ENCODE measurements around the gene SCRN1. TPM values are rescaled to one million over a fixed set of nuclear protein-coding genes. Genes with fewer than 3 reads are reported as not detected.
"Not testable (repeated sequence)": the region's sequence is repeated elsewhere in the genome, so short reads cannot be mapped to it uniquely, and the experiment has no call there.

SCRN1 gene
- total and polyA plus RNA-seq, 2 experiments from 2014 or later, result 15.2 to 66.7 TPM

DNA sequence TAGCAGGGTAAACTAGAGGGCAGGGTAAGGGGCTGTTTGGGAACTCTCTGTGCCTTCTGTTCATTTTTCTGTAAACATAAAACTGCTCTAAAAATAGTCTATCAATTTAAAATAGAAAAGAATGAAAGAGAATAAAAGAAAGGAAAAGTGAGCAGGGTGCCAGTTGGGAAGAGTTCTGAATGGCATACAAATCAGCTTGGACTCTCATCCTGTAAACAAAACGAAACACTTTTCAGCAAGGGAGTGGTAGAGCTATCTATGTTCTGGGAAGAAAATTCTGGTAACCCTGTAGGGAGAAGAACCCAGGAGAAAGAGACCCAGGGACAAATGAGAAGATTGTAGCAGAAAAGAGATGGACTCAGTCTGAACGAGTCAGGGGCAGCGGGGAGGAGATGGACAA is 24.6 kb downstream of the SCRN1 start (continued):
- TF ChIP-seq ZNF331 (CRISPR knock-in tag; IDR thresholded peaks at IDR 0.05; ENCODE audit: low read depth), result no peak

DNA sequence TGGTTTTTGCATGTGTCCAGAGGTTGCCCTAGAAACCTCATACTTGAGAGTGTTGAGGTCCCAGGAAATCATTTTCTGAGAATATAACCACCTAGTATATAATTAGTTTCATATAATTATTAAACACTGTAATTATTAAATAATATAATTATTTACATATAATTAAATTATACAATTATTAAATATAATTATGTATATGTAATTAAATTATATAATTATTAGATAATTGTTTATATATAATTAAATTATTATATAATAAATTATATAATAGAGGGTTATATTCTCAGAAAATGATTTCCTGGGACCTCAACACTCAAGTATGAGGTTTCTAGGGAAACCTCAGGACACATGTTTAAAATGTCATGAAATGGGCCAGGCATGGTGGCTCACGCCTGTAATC is 27.6 kb downstream of the SCRN1 start:
- no peak overlapping the region for H3K4me2 ChIP-seq
- peaks cover 5% of the 10 kb centered on the region; the same call in 1 of the 2 replicates for H3K36me3 ChIP-seq (ENCODE audit: insufficient read depth)
- H3K79me2 ChIP-seq (replicated peaks; ENCODE audit: insufficient read depth), result peaks cover 8% of the 10 kb centered on the region
- no peak overlapping the region for H3K27ac ChIP-seq (ENCODE audit: low read depth)
- TF ChIP-seq ZNF114 (CRISPR knock-in tag; IDR thresholded peaks at IDR 0.05) (no peak), STAT1 (IDR thresholded peaks at IDR 0.05; ENCODE audit: unreplicated experiment) (no peak), EZH2phosphoT487 (IDR thresholded peaks at IDR 0.05; ENCODE audit: unreplicated experiment) (no peak)
- TF ChIP-seq, protein P1, sequence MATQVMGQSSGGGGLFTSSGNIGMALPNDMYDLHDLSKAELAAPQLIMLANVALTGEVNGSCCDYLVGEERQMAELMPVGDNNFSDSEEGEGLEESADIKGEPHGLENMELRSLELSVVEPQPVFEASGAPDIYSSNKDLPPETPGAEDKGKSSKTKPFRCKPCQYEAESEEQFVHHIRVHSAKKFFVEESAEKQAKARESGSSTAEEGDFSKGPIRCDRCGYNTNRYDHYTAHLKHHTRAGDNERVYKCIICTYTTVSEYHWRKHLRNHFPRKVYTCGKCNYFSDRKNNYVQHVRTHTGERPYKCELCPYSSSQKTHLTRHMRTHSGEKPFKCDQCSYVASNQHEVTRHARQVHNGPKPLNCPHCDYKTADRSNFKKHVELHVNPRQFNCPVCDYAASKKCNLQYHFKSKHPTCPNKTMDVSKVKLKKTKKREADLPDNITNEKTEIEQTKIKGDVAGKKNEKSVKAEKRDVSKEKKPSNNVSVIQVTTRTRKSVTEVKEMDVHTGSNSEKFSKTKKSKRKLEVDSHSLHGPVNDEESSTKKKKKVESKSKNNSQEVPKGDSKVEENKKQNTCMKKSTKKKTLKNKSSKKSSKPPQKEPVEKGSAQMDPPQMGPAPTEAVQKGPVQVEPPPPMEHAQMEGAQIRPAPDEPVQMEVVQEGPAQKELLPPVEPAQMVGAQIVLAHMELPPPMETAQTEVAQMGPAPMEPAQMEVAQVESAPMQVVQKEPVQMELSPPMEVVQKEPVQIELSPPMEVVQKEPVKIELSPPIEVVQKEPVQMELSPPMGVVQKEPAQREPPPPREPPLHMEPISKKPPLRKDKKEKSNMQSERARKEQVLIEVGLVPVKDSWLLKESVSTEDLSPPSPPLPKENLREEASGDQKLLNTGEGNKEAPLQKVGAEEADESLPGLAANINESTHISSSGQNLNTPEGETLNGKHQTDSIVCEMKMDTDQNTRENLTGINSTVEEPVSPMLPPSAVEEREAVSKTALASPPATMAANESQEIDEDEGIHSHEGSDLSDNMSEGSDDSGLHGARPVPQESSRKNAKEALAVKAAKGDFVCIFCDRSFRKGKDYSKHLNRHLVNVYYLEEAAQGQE (IDR thresholded peaks at IDR 0.05; ENCODE audit: unreplicated experiment), result no peak
- H3K27ac Mint-ChIP-seq, result no peak overlapping the region
- H3F3A ChIP-seq (replicated peaks; ENCODE audit: low read depth), result no peaks in the 10 kb centered on the region
- no peak overlapping the region for H3K4me3 ChIP-seq
- DNase-seq (ENCODE audit: low spot score) (no peak), ATAC-seq (no peak)
- H3K4me1 ChIP-seq (ENCODE audit: insufficient read depth), result peaks cover under 1% of the 10 kb centered on the region; the same call in 1 of the 2 replicates
- H3K27me3 ChIP-seq (ENCODE audit: insufficient read depth), result no peaks in the 10 kb centered on the region
- H3K4me3 Mint-ChIP-seq, result no peak overlapping the region
- no peak overlapping the region for H2AFZ ChIP-seq
- no peaks in the 10 kb centered on the region for H3K9me2 ChIP-seq (ENCODE audit: insufficient read depth)
- H3K27me3 Mint-ChIP-seq (ENCODE audit: insufficient read depth, low read depth, poor library complexity), result no peaks in the 10 kb centered on the region
- H4K20me1 ChIP-seq (replicated peaks; ENCODE audit: insufficient read depth), result peaks cover 14% of the 10 kb centered on the region
- peaks cover 3% of the 10 kb centered on the region; the same call in 2 of the 3 replicates for H3K9me3 Mint-ChIP-seq
- peaks cover 4% of the 10 kb centered on the region; the same call in 2 of the 3 replicates for H3K36me3 Mint-ChIP-seq (ENCODE audit: low read depth)
- peaks cover 15% of the 10 kb centered on the region for H3K4me1 Mint-ChIP-seq

DNA sequence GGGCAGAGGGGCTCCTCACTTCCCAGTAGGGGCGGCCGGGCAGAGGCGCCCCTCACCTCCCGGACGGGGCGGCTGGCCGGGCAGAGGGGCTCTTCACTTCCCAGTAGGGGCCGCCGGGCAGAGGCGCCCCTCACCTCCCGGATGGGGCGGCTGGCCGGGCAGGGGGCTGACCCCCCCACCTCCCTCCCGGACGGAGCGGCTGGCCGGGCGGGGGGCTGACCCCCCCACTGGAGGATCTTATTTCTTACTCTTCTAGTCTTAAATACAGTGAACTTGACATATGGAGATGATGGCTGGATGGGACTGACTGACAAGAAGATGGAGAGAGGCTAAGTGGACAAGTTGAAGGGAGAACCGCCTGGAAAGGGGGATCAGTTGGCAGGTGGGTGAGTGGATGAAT is 28.0 kb downstream of the SCRN1 start:
- H3K4me3 Mint-ChIP-seq, result not testable (repeated sequence)

More for the DNA sequence above, 28.0 kb downstream of the SCRN1 start:
- not testable (repeated sequence) for H3K27ac Mint-ChIP-seq; H3K9me2 ChIP-seq (ENCODE audit: insufficient read depth); H3K36me3 ChIP-seq (ENCODE audit: insufficient read depth); H3K36me3 Mint-ChIP-seq (ENCODE audit: low read depth); H3K9me3 Mint-ChIP-seq; H3K4me3 ChIP-seq; H3K4me2 ChIP-seq; H3K27me3 ChIP-seq (ENCODE audit: insufficient read depth); H3F3A ChIP-seq (replicated peaks; ENCODE audit: low read depth); H3K79me2 ChIP-seq (replicated peaks; ENCODE audit: insufficient read depth); ATAC-seq; H3K27me3 Mint-ChIP-seq (ENCODE audit: insufficient read depth, low read depth, poor library complexity); H3K27ac ChIP-seq (ENCODE audit: low read depth); H3K4me1 ChIP-seq (ENCODE audit: insufficient read depth); H2AFZ ChIP-seq; DNase-seq (ENCODE audit: low spot score)
- peaks cover 14% of the 10 kb centered on the region for H4K20me1 ChIP-seq (replicated peaks; ENCODE audit: insufficient read depth)
- peaks cover 15% of the 10 kb centered on the region for H3K4me1 Mint-ChIP-seq

All from GM23338 (cell line).